Mammary epithelial cell (primary cell): ENCODE results near the gene HPCAL1.

Source experiments
- CTCF ChIP-seq, 2 donors: IDR thresholded peaks in 1 of 2; conservative IDR thresholded peaks in 1 of 2; 2 replicates each; pipeline ENCODE4 v1.5.1; 2011 to 2012; ENCODE audit warnings: inconsistent platforms in 2 of 2, low read length in 2 of 2, mild to moderate bottlenecking in 2 of 2, control low read depth in 1 of 2, low read depth in 1 of 2; ENCODE audit not compliant: insufficient read depth in 1 of 2; ENCODE audit errors: extremely low read depth in 1 of 2
- EZH2 ChIP-seq: IDR thresholded peaks from 2 replicates; pipeline ENCODE4 v1.6.1; 2012; ENCODE audit warnings: low read length, inconsistent platforms, borderline replicate concordance

GRCh38 chr2:10366601-10367270 is 64.0 kb downstream of the HPCAL1 start:
- TF ChIP-seq CTCF (conservative IDR thresholded peaks at IDR 0.05 in 1 of 2, IDR thresholded peaks at IDR 0.05 in 1 of 2; ENCODE audit: extremely low read depth in 1 of 2, insufficient read depth in 1 of 2, low read depth in 1 of 2, low read length in 2 of 2) = no peak
- TF ChIP-seq EZH2 = no peak
